OCI-LY7 (cell line): Measurements from ENCODE around the gene PAFAH2. TPM values are rescaled to one million over a fixed set of nuclear protein-coding genes. Genes with fewer than 3 reads are reported as not detected.

Source experiments
- BruUV-seq: library from RNA; stranded (reverse); fragments of 400-500 nt; replicated peaks from 2 replicates; lab custom pipeline; 2021; lab: Mats Ljungman, UMichigan
- CTCF ChIA-PET: fragments of 300-600 bp; sonication (Branson Sonifier 250); formaldehyde crosslinking; loops from one replicate; lab custom pipeline; 2022; ENCODE audit warnings: antibody characterized with exemption; ENCODE audit not compliant: unreplicated experiment; lab: Charles Lee
- POLR2A ChIA-PET: fragments of 300-600 bp; sonication (Branson Sonifier 250); formaldehyde crosslinking; loops from one replicate; lab custom pipeline; 2022; ENCODE audit warnings: antibody characterized with exemption; lab: Charles Lee
- DNase-seq: peaks from one replicate; pipeline ENCODE4 v3.0.0-alpha.2; 2015; ENCODE audit warnings: low spot score
- H2AFZ ChIP-seq: fragments of 200-600 bp; sonication (generic), shearing (Covaris generic); 2 replicates; pipeline ENCODE4 v1.6.1; 2014; ENCODE audit warnings: mild to moderate bottlenecking, antibody characterized with exemption, low read length, moderate library complexity
- H3K27ac ChIP-seq: fragments of 200-600 bp; sonication (generic); 2 replicates; pipeline ENCODE4 v1.5.1; 2014; ENCODE audit warnings: mixed run types, low read depth, mild to moderate bottlenecking, moderate library complexity, low read length, inconsistent platforms; ENCODE audit not compliant: poor library complexity, severe bottlenecking
- H3K36me3 ChIP-seq: fragments of 200-600 bp; sonication (generic); 2 replicates; pipeline ENCODE4 v1.6.1; 2014; ENCODE audit warnings: mild to moderate bottlenecking, antibody characterized with exemption, low read length, moderate library complexity, mixed read lengths; ENCODE audit not compliant: insufficient read depth
- H3K4me1 ChIP-seq: fragments of 200-600 bp; sonication (generic); 2 replicates; pipeline ENCODE4 v1.5.1; 2014; ENCODE audit warnings: mild to moderate bottlenecking, low read length; ENCODE audit not compliant: insufficient read depth, poor library complexity, severe bottlenecking
- H3K4me2 ChIP-seq: fragments of 200-600 bp; sonication (generic); 2 replicates; pipeline ENCODE4 v1.6.1; 2014; ENCODE audit warnings: mild to moderate bottlenecking, low read length
- H3K4me3 ChIP-seq: fragments of 200-600 bp; sonication (generic); 2 replicates; pipeline ENCODE4 v1.5.1; 2014; ENCODE audit warnings: mild to moderate bottlenecking, low read depth, low read length; ENCODE audit not compliant: poor library complexity, severe bottlenecking
- H3K79me2 ChIP-seq: fragments of 200-600 bp; sonication (generic); 2 replicates; pipeline ENCODE4 v1.6.1; 2016; ENCODE audit warnings: low read depth, mild to moderate bottlenecking, low read length, moderate library complexity, mixed read lengths; ENCODE audit not compliant: insufficient read depth
- H3K9me2 ChIP-seq: fragments of 200-600 bp; sonication (generic); 2 replicates; pipeline ENCODE4 v1.6.1; 2016; ENCODE audit warnings: mild to moderate bottlenecking, low read length, mixed read lengths; ENCODE audit not compliant: insufficient read depth
- H3K9me3 ChIP-seq: fragments of 200-600 bp; sonication (generic); 2 replicates; pipeline ENCODE4 v1.6.1; 2014; ENCODE audit warnings: mild to moderate bottlenecking, mixed run types, low read length, mixed read lengths
- H4K20me1 ChIP-seq: fragments of 200-600 bp; sonication (generic); 2 replicates; pipeline ENCODE4 v1.6.1; 2014; ENCODE audit warnings: mild to moderate bottlenecking, antibody characterized with exemption, low read length, moderate library complexity, mixed read lengths; ENCODE audit not compliant: insufficient read depth
- EZH2phosphoT487 ChIP-seq: fragments of 200-600 bp; sonication (generic); IDR thresholded peaks from 2 replicates; pipeline ENCODE4 v1.6.1; 2018; ENCODE audit warnings: low read depth, borderline replicate concordance, mild to moderate bottlenecking, mixed run types, antibody characterized with exemption, low read length, moderate library complexity, mixed read lengths
- intact Hi-C: fragments of 100-400 bp; cut with micrococcal nuclease; formaldehyde crosslinking; loops from one replicate; pipeline ENCODE4 v1.10.0; 2022; ENCODE audit not compliant: unreplicated experiment
- total RNA-seq, 2 experiments: library from RNA; depleted of rRNA in 1 of 2; stranded (reverse); fragments of >200 nt in 1 of 2; shearing (Covaris generic) in 1 of 2; gene quantifications; 2 replicates each; pipeline ENCODE4 v1.2.3, GENCODE V29; 2014 to 2022
- TF ChIP-seq, protein P1 (sequence below): fragments of 200-600 bp; sonication (generic); conservative IDR thresholded peaks from 2 replicates; pipeline ENCODE4 v1.5.1; 2014; ENCODE audit warnings: mild to moderate bottlenecking, antibody characterized with exemption, low read length, moderate library complexity, mixed read lengths

The PAFAH2 gene
- total RNA-seq, 2 experiments from 2014 or later, result 2.9 to 7.3 TPM

DNA sequence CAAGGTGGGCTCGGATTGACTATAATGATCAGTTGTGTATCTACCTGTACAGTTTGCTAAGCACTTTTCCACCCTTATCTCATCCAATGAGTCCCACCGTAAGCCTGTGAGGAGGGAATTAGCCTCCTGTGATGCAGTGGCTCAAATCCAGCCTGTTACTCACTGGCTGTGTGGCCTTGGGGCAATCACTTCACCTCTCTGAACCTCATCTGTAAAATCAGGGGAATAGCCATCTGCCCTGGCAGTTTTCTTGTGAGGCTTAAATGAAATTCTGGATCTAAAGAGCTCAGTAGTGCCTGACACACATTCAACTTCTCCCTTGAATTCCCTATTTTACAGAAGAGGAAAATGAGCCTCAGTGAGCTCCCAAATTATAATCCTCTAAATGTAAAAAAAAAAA, 16.3 kb upstream of the PAFAH2 start:
- no peaks in the 10 kb centered on the region for H3K9me3 ChIP-seq
- no peaks in the 10 kb centered on the region for H3K36me3 ChIP-seq
- H3K9me2 ChIP-seq, result no peaks in the 10 kb centered on the region
- no peak for DNase-seq
- ChIA-PET POLR2A (interaction anchor here (0.6 to 1.1 kb wide), 2 partner anchors 11 to 37 kb away, joined by 3 read pairs; no protein-coding TSS in a partner anchor), CTCF (no interaction called here)
- no peak overlapping the region for H2AFZ ChIP-seq
- no peaks in the 10 kb centered on the region for H3K4me1 ChIP-seq
- TF ChIP-seq EZH2phosphoT487, result no peak
- TF ChIP-seq, protein P1, sequence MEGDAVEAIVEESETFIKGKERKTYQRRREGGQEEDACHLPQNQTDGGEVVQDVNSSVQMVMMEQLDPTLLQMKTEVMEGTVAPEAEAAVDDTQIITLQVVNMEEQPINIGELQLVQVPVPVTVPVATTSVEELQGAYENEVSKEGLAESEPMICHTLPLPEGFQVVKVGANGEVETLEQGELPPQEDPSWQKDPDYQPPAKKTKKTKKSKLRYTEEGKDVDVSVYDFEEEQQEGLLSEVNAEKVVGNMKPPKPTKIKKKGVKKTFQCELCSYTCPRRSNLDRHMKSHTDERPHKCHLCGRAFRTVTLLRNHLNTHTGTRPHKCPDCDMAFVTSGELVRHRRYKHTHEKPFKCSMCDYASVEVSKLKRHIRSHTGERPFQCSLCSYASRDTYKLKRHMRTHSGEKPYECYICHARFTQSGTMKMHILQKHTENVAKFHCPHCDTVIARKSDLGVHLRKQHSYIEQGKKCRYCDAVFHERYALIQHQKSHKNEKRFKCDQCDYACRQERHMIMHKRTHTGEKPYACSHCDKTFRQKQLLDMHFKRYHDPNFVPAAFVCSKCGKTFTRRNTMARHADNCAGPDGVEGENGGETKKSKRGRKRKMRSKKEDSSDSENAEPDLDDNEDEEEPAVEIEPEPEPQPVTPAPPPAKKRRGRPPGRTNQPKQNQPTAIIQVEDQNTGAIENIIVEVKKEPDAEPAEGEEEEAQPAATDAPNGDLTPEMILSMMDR, result no peak
- no peak overlapping the region for H3K4me3 ChIP-seq
- intact Hi-C loops, result no loop called here
- H3K27ac ChIP-seq, result no peak overlapping the region
- no peaks in the 10 kb centered on the region for H3K79me2 ChIP-seq
- H4K20me1 ChIP-seq, result no peaks in the 10 kb centered on the region
- no TSS peak for BruUV-seq
- no peak overlapping the region for H3K4me2 ChIP-seq

DNA sequence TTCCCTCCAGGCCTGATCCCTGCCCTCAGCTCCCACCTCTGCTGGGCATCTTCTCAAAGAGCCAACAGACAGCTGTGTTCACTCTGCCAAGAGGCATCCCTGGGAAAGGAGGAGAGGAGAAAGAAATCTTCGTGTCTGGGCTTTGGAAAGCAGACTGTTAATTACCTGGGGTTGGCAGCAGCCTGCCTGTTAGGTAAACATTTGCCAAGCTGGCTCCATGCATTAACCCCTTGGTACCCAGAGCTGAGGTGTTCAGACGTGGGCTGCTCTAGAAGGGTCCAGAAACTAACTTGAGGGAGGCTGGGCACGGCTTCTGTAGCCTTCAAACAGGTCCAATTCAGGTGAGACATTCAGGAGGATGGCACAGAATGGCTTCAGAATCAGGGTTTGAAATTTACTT, 15.0 kb upstream of the PAFAH2 start:
- no peak for DNase-seq
- no TSS peak for BruUV-seq
- POLR2A ChIA-PET, result no interaction called here
- Histone ChIP-seq H3K79me2 (no peaks in the 10 kb centered on the region), H3K27ac (no peak overlapping the region), H2AFZ (no peak overlapping the region), H3K9me3 (no peaks in the 10 kb centered on the region), H3K9me2 (no peaks in the 10 kb centered on the region), H4K20me1 (no peaks in the 10 kb centered on the region), H3K4me2 (no peak overlapping the region), H3K4me1 (no peaks in the 10 kb centered on the region), H3K4me3 (no peak overlapping the region), H3K36me3 (no peaks in the 10 kb centered on the region)
- CTCF ChIA-PET, result no interaction called here
- intact Hi-C loops, result no loop called here
- TF ChIP-seq, protein P1, result no peak
- TF ChIP-seq EZH2phosphoT487, result no peak

DNA sequence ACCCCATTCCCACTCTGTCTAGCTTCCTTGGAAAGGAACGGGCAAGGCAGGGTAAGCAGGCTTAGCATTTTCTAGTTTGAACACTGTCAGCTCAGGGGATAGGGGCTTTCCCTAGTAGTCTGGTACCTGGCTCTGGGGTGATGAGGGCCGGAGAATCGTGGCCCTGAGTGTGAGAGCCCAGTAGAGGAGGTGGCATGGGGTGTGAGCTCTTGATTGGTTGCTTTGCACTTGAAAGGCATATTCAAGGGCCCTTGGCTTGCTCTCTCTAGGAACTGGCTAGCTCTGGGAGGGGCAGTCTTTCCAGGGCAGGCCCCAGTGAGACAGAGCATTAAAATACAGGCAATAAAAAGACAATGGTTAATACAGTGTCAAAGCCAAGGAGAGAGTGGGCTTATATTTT, 13.0 kb upstream of the PAFAH2 start:
- no peaks in the 10 kb centered on the region for H3K36me3 ChIP-seq
- no peak for TF ChIP-seq EZH2phosphoT487
- TF ChIP-seq, protein P1, result no peak
- H2AFZ ChIP-seq, result no peak overlapping the region
- no peaks in the 10 kb centered on the region for H3K79me2 ChIP-seq
- intact Hi-C loops, result no loop called here
- no TSS peak for BruUV-seq
- ChIA-PET CTCF (interaction anchor here (0.6 kb wide), 1 partner anchor 170 kb away, joined by 4 read pairs; no protein-coding TSS in a partner anchor), POLR2A (no interaction called here)
- H4K20me1 ChIP-seq, result no peaks in the 10 kb centered on the region
- H3K4me1 ChIP-seq, result no peaks in the 10 kb centered on the region
- no peak for DNase-seq
- no peak overlapping the region for H3K4me2 ChIP-seq
- H3K27ac ChIP-seq, result no peak overlapping the region
- H3K9me2 ChIP-seq, result no peaks in the 10 kb centered on the region
- no peak overlapping the region for H3K4me3 ChIP-seq
- no peaks in the 10 kb centered on the region for H3K9me3 ChIP-seq
